ENCODE results near the gene MYO7B.

Gene MYO7B

DNA sequence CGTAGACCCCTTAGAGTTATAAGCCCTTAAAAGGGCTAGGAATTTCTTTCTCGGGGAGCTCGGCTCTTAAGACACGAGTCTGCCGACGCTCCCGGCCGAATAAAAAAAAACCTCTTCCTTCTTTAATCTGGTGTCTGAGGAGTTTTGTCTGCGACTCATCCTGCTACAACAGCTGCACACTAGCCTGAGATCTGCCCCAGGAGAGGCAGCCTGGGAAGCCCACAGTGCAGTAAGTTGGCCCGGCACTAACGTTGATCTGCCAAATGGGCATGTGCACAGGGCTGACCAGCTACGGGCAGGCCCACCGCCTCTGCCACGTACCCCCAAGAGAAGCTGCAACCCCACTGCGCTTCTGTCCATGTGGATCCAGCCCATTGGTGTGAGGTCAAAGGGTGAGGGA, 148.3 kb downstream of the MYO7B start:
- no peak for DNase-seq (ENCODE audit: low read depth)

GRCh38 chr2:127685410-127686080, 150.1 kb downstream of the MYO7B start:
- DNase-seq (ENCODE audit: low read depth) = no peak

All from activated T-cell treated with anti-CD3 and anti-CD28 coated beads for 1 hour (primary cell).